Right atrium auricular region (tissue), 2 donors: ENCODE measurements around the gene TAAR6. TPM values are rescaled to one million over a fixed set of nuclear protein-coding genes. Genes with fewer than 3 reads are reported as not detected.

ENCODE experiments used
- DNase-seq: peaks from one replicate; pipeline ENCODE4 v3.0.0-alpha.2; 2019; ENCODE audit warnings: low spot score
- H3K27ac ChIP-seq, 2 donors: fragments of 200-600 bp; sonication (generic); 1 replicate in 1 of 2; 2 replicates in 1 of 2; pipeline ENCODE4 v1.5.1; 2016 to 2019
- H3K27me3 ChIP-seq, 2 donors: fragments of 200-600 bp; sonication (generic); one replicate each; pipeline versions ENCODE4 v1.5.1 to v1.6.0; 2017 to 2019
- H3K36me3 ChIP-seq: fragments of 200-600 bp; sonication (generic); one replicate; pipeline ENCODE4 v1.5.1; 2016
- H3K4me1 ChIP-seq, 2 donors: fragments of 200-600 bp; sonication (generic); one replicate each; pipeline versions ENCODE4 v1.5.1 to v1.6.0; 2017 to 2019
- H3K4me3 ChIP-seq, 2 donors: fragments of 200-600 bp; sonication (generic); 1 replicate in 1 of 2; 2 replicates in 1 of 2; pipeline ENCODE4 v1.5.1; 2017 to 2019; ENCODE audit warnings: mild to moderate bottlenecking in 1 of 2, moderate library complexity in 1 of 2
- H3K9me3 ChIP-seq, 2 donors: fragments of 200-600 bp; sonication (generic); one replicate each; pipeline ENCODE4 v1.5.1; 2019
- CTCF ChIP-seq, 2 donors: fragments of 200-600 bp; sonication (generic); IDR thresholded peaks; one replicate each; pipeline ENCODE4 v1.5.1; 2019; ENCODE audit warnings: antibody characterized with exemption in 2 of 2
- total RNA-seq, 2 donors: library from RNA; depleted of rRNA; stranded (reverse); fragments of >200 nt; gene quantifications; one replicate each; pipeline ENCODE4 v1.1.0, GENCODE V29; 2016

TAAR6 gene
- not detected for total RNA-seq

GRCh38 chr6:132570221-132570777, at the start of gene TAAR6:
TAAR6 (plus strand) TSS chr6:132570322; CDS start chr6:132570322, 0 bp downstream.
- Histone ChIP-seq H3K4me3 (no peak within 1 kb of the TSS), H3K9me3 (no peaks in the 10 kb centered on the region), H3K36me3 (no peaks in the 10 kb centered on the region), H3K27ac (no peak within 1 kb of the TSS), H3K27me3 (no peaks in the 10 kb centered on the region), H3K4me1 (no peaks in the 10 kb centered on the region)
- DNase-seq, result no peak
- TF ChIP-seq CTCF (IDR thresholded peaks at IDR 0.05), result no peak

GRCh38 chr6:132520953-132521352, 49.2 kb upstream of the TAAR6 start:
- H3K9me3 ChIP-seq, result no peaks in the 10 kb centered on the region
- H3K4me3 ChIP-seq, result no peak overlapping the region
- H3K27ac ChIP-seq, result no peak overlapping the region
- DNase-seq, result no peak
- H3K36me3 ChIP-seq, result no peaks in the 10 kb centered on the region
- H3K27me3 ChIP-seq, result no peaks in the 10 kb centered on the region
- no peaks in the 10 kb centered on the region for H3K4me1 ChIP-seq
- TF ChIP-seq CTCF (IDR thresholded peaks at IDR 0.05), result no peak

GRCh38 chr6:132524646-132525045, 45.5 kb upstream of the TAAR6 start:
- Histone ChIP-seq H3K9me3 (no peaks in the 10 kb centered on the region), H3K27ac (no peak overlapping the region), H3K27me3 (no peaks in the 10 kb centered on the region), H3K36me3 (no peaks in the 10 kb centered on the region), H3K4me1 (no peaks in the 10 kb centered on the region), H3K4me3 (no peak overlapping the region)
- no peak for TF ChIP-seq CTCF (IDR thresholded peaks at IDR 0.05)
- no peak for DNase-seq

- Histone ChIP-seq H3K27ac (no peak overlapping the region), H3K9me3 (no peaks in the 10 kb centered on the region), H3K4me3 (no peak overlapping the region), H3K36me3 (no peaks in the 10 kb centered on the region), H3K27me3 (no peaks in the 10 kb centered on the region), H3K4me1 (no peaks in the 10 kb centered on the region)
- TF ChIP-seq CTCF (IDR thresholded peaks at IDR 0.05), result no peak
- DNase-seq, result no peak
Measured at GRCh38 chr6:132525866-132526265, 44.3 kb upstream of the TAAR6 start.

GRCh38 chr6:132526461-132526860, 43.7 kb upstream of the TAAR6 start:
- H3K4me1 ChIP-seq, result no peaks in the 10 kb centered on the region
- no peaks in the 10 kb centered on the region for H3K9me3 ChIP-seq
- H3K36me3 ChIP-seq, result no peaks in the 10 kb centered on the region
- no peak for TF ChIP-seq CTCF (IDR thresholded peaks at IDR 0.05)
- H3K27ac ChIP-seq, result no peak overlapping the region
- no peak for DNase-seq
- H3K27me3 ChIP-seq, result no peaks in the 10 kb centered on the region
- no peak overlapping the region for H3K4me3 ChIP-seq

- Histone ChIP-seq H3K9me3 (no peaks in the 10 kb centered on the region), H3K36me3 (no peaks in the 10 kb centered on the region), H3K27ac (no peak overlapping the region), H3K4me1 (no peaks in the 10 kb centered on the region), H3K27me3 (no peaks in the 10 kb centered on the region), H3K4me3 (no peak overlapping the region)
- TF ChIP-seq CTCF (IDR thresholded peaks at IDR 0.05), result no peak
- DNase-seq, result no peak
Measured at GRCh38 chr6:132527791-132528190, 42.3 kb upstream of the TAAR6 start.
